GM10266 (cell line): Measurements from ENCODE around the gene MARK2.

ENCODE experiments used
- DNase-seq: peaks from one replicate; pipeline ENCODE4 v3.0.0; 2012; ENCODE audit errors: extremely low spot score
- TF ChIP-seq, protein P1 (sequence below): IDR thresholded peaks from 2 replicates; pipeline ENCODE4 v1.5.1; 2012; ENCODE audit warnings: mild to moderate bottlenecking, low read depth; ENCODE audit not compliant: control insufficient read depth, insufficient read depth; ENCODE audit errors: missing control alignments

Gene MARK2

DNA sequence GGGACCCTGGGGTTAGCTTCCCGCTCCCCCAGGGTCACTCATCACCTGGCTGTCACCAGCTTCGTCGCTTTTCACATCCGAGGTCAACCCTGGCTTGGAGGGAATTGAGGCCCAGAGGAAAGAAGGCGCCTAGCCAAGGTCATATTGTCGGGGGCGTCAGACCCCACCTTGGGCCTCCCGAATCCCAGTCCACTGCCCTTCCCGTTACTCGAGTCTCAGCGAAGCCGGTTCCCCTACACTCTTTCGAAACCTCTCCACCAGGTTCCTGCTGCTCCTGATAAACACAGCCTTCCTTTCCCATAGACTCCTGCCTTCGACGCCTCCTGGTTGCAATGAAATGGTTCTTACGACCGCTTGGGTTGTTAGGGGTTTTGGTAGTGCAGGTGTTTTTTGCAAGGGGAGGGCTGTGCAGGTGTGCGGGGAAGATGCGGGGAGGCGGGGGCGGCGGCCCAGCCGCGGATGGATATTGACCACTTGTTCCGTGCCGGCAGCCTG is 100.5 kb downstream of the MARK2 start:
- DNase-seq, result no peak
- TF ChIP-seq, protein P1, sequence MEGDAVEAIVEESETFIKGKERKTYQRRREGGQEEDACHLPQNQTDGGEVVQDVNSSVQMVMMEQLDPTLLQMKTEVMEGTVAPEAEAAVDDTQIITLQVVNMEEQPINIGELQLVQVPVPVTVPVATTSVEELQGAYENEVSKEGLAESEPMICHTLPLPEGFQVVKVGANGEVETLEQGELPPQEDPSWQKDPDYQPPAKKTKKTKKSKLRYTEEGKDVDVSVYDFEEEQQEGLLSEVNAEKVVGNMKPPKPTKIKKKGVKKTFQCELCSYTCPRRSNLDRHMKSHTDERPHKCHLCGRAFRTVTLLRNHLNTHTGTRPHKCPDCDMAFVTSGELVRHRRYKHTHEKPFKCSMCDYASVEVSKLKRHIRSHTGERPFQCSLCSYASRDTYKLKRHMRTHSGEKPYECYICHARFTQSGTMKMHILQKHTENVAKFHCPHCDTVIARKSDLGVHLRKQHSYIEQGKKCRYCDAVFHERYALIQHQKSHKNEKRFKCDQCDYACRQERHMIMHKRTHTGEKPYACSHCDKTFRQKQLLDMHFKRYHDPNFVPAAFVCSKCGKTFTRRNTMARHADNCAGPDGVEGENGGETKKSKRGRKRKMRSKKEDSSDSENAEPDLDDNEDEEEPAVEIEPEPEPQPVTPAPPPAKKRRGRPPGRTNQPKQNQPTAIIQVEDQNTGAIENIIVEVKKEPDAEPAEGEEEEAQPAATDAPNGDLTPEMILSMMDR, result no peak

DNA sequence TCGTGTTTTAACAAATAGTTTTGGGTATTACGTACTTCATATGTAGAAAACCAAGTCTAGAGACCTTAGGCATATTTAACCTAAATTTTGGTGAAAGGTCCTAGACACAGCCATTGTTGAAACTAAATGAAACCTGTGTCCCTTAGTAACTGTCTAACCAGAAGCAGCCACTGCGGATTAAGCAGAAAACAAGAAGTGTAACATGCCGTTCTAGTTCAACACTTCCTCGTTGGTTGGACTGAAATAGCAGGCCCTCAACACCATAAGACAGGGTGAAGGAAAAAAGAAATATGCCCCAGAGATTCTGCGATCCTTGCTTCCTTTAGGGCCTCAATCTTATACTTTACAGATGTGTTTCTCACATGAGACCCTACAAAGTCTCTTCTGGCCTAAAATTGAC is 101.9 kb downstream of the MARK2 start:
- DNase-seq, result no peak
- TF ChIP-seq, protein P1, result no peak

DNA sequence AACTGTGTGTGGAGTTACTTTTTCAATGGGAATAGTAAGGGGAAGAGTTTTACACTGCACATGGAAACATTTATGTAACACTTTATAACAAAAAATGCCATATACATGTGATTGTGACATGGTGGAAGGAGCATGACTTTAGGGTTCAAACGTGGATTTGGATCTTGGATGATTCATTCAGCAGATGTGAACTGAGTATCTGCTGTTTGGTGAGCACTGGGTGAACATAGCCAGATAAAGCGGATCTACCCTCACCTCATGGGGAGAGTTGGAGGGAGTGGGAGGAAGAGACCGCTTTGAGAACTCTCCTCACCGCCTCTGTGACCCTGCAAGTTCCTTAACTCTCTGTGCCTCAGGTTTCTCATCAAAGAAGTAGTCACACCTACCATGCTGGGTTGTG is 103.0 kb downstream of the MARK2 start:
- TF ChIP-seq, protein P1, result no peak
- no peak for DNase-seq

DNA sequence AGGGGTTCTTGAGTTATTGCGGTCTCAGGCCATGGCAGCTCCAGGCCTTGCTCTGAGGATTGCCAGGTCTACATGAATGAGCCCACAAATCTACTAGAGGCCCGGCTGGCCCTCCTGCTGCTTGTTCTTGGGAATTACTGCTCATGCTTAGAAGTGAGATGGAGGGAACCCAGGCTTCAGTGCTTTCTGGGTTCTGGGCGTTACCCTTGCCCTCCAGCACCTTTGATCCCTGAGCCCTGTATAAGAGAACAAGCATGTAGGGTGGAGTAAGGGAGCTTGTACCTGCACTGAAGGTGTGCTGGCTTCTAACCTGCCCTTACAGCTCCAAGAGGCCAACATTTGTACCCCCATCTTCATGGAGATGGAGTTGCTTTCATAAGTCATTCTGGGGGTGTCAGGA is 103.9 kb downstream of the MARK2 start:
- TF ChIP-seq, protein P1, result no peak
- DNase-seq, result no peak

DNA sequence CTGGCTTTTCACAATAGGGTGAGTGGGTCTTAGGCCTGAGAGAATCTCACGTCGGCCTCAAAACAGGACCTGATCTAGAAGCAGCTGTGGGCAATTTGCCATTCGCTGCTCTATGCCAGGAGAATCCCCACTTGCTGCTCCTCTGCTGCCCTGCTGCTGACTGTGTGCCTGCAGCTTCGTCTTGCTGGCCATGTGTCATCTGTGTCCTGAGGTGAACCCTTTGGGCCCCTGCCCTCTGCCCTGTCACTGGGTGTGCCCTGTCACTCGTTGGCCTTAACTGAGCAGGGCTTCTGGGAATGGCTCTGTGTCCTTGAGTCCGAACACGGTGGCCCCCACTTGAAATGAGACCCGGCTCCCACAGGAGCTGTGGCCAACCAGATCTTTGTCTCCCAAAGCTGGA is 106.1 kb downstream of the MARK2 start:
- no peak for DNase-seq
- TF ChIP-seq, protein P1, result no peak

DNA sequence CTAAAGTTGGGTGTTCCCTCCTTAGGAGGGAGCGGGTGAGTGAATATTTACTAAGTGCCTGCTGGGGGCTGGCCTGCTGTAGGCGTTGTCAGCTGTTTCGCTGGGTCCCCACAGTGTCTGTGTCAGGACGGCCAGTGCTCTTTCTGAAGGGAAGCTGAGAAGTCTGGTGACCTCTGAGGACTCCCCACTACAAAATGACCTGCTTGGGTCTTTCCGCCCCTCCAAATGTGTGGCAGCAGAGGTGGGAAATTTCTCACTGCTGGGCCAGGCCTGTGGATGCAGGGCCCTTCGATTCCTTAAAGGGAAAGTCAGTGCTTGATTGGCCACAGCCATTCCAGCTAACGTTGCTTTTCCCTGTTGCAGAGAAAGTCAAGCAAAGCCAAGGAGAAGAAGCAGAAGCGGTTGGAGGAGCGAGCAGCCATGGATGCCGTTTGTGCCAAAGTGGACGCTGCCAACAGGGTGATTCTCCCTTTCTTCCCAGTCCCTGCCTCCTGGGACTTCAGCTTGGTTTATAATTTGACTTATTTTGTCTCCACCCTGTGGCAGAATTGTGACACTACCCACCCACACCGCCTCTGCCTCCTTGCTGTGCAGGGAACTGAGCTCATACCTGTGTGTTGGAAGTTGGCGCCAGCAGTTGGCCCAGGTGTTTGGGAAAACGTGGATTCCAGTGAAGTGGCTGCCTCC is 106.7 kb downstream of the MARK2 start:
- TF ChIP-seq, protein P1, result peak; percentile 74
- peak; percentile 58 for DNase-seq

DNA sequence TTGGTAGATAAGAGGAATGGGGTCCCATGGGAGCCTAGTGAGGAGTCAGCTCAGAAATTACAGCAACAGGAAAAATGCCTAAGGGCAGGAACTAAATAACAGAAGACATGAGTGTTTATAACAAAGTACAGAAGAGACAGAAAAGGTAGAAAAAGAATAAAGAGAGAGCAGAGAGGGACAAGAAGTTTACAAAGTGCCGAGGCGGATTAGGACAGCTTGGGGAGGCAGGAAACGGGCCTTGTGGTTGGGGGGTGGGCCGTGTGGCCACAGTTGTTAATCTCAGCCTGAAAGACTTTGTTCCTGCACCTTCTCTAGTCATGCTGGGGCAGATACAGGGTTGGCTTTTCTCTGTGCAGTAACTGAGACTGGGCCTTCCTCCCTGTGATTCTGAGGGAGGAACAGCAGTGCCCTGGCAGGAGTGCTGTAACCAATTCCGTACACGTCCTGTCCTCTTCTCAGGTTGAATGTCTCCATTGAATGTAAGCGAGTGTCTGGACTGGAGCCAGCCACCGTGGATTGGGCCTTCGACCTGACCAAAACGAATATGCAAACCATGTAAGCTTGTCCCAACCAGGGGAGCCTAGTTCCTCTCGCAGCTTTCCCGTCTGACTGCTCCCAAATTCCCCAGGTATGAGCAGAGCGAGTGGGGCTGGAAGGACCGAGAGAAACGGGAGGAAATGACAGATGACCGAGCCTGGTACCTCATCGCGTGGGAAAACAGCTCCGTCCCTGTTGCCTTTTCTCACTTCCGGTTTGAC is 113.0 kb downstream of the MARK2 start:
- TF ChIP-seq, protein P1, result no peak
- peak; percentile 76 for DNase-seq
